HG02763 (cell line): ENCODE data around the gene DENND1B.
"Not testable (repeated sequence)": the region's sequence is repeated elsewhere in the genome, so short reads cannot be mapped to it uniquely, and the experiment has no call there.

Experiments
- ATAC-seq: cut with Tn5 transposase; IDR thresholded peaks from one replicate; pipeline ENCODE4 v1.9.1; 2021; ENCODE audit warnings: mild to moderate bottlenecking, moderate library complexity; ENCODE audit not compliant: unreplicated experiment

Gene DENND1B

GRCh38 chr1:197572169-197572568, 203.1 kb downstream of the DENND1B start:
- ATAC-seq = no peak

- no peak for ATAC-seq
Measured at GRCh38 chr1:197567442-197567841, 207.8 kb downstream of the DENND1B start.

DNA sequence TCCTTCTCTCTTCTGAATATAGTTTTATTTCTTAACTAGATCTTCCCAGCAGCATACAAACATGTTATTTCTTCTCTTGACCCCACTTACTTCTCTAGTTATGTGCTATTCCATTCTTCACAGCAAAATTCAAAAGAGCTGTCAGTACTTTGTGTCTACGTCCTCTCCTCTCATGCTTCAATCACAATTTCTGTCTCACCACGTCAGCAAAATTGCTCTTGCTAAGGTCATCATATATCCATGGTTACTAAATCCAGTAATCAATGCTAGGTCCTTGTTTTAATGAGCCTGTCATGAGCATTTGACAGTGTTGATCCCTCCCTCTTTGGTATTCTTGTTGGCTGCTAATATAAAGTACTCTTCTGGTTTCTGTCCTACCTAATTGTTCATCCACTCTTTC, 214.2 kb downstream of the DENND1B start:
- ATAC-seq = no peak

GRCh38 chr1:197559655-197560054, 215.6 kb downstream of the DENND1B start:
- ATAC-seq = no peak

- no peak for ATAC-seq
Measured at GRCh38 chr1:197559244-197559643, 216.0 kb downstream of the DENND1B start.

GRCh38 chr1:197557302-197557701, 218.0 kb downstream of the DENND1B start:
- ATAC-seq = no peak

GRCh38 chr1:197553281-197553680, 222.0 kb downstream of the DENND1B start:
- no peak for ATAC-seq

- no peak for ATAC-seq
Measured at GRCh38 chr1:197546989-197547388, 228.3 kb downstream of the DENND1B start.

GRCh38 chr1:197544553-197544952, 230.7 kb downstream of the DENND1B start:
- ATAC-seq = no peak

- ATAC-seq = no peak
Measured at GRCh38 chr1:197544130-197544529, 231.2 kb downstream of the DENND1B start.

DNA sequence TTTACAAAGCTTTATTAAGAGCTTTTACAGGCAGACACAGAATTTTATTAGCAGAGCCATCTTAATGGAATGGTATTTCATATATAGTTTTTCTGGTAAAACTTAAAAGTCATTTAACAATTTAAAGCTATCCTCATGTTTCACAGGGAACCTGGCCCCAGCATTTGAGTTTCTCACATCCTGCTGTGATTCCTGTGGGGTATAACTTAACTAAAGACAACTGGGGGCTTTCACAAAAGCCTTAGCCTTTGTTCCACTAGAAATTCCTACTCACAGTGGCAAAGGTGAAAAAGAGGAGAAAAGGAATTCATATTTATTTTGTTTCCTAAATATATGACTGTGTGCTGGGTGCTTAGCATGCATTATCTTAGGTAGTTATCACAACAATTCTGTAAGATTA, 233.9 kb downstream of the DENND1B start:
- no peak for ATAC-seq

DNA sequence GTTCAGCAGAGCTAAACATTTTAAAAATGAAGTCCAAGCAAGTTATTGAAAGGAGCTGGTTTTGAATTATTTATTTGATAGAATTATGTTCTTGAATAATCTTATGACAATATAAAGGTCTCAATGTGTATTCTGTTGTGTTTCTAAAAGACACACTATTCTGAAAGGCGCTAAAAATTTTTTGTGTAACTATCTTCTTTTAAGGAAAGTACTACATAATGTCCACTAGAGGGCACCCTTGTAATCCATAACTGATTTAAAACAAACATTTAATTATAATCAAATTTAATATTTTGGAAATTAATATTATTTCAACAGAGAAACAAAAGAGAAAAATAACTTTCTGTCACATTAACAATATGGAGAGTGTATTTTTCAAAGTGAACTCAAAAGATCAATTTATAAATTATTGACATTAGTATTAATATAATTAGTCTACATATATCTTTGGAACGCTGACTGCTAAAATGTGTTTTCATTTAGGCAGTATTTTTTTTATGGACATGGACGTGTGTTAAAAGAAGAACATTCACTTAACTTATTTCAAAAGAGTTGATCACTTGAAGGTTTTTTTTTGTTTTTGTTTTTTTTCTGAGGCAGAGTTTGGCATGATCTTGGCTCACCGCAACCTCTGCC, 248.4 kb downstream of the DENND1B start:
- ATAC-seq = no peak

- ATAC-seq = peak; percentile 62
Measured at GRCh38 chr1:197521118-197521739, 254.1 kb downstream of the DENND1B start.

- no peak for ATAC-seq
Measured at GRCh38 chr1:197519741-197520334, 255.4 kb downstream of the DENND1B start.

DNA sequence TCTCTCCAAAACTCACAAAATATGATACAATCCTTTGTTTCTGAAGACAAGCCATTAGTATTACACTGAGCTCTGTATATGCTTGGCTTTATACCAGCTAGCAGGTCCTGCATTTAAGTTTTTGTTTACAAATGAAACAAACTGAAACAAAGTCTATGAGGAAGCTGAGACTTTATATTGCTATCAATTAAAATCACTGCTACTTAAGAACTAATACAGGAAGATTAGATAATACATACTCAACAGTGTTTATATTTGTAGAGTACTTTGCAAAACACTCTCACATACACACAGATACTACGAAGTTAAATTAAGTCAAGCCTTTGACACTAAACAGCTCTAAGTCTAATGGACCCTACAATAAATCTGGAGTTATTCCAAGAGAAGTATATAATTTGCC, 259.9 kb downstream of the DENND1B start:
- no peak for ATAC-seq

GRCh38 chr1:197510691-197511378, 264.4 kb downstream of the DENND1B start:
- no peak for ATAC-seq

DNA sequence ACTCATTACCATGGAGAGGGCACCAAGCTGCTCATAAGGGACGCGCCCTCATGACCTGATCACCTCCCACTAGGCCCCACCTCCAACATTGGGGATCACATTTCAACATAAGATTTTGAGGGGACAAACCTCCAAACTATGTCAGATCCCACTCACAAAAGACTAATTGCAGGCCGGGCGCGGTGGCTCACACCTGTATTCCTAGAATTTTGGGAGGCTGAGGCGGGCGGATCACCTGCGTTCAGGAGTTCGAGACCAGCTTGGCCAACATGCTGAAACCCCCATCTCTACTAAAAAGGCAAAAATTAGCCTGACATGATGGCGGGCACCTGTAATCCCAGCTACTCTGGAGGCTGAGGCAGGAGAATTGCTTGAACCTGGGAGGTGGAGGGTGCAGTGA, 278.6 kb downstream of the DENND1B start:
- ATAC-seq = no peak

GRCh38 chr1:197491505-197491904, 283.8 kb downstream of the DENND1B start:
- not testable (repeated sequence) for ATAC-seq

GRCh38 chr1:197486946-197487345, 288.3 kb downstream of the DENND1B start:
- ATAC-seq = no peak

GRCh38 chr1:197485790-197486189, 289.5 kb downstream of the DENND1B start:
- ATAC-seq = no peak

- no peak for ATAC-seq
Measured at GRCh38 chr1:197481101-197481500, 294.2 kb downstream of the DENND1B start.

GRCh38 chr1:197480446-197480845, 294.8 kb downstream of the DENND1B start:
- no peak for ATAC-seq
